ENCODE measurements around the gene ANXA1.

GRCh38 chr9:73148447-73148937, 3.2 kb upstream of the ANXA1 start:
- TF ChIP-seq ZNF274 (IDR thresholded peaks at IDR 0.05; ENCODE audit: insufficient read depth, insufficient read length): no peak
- no peak for TF ChIP-seq KDM1A (IDR thresholded peaks at IDR 0.05; ENCODE audit: borderline replicate concordance)
- no peak for TF ChIP-seq NR2C1 (IDR thresholded peaks at IDR 0.05)
- no peak for TF ChIP-seq POLR2A (IDR thresholded peaks at IDR 0.05; ENCODE audit: low read depth, low read length)
- no peak for TF ChIP-seq BCL3 (IDR thresholded peaks at IDR 0.05; ENCODE audit: borderline replicate concordance, insufficient read depth, low read depth, low read length, poor library complexity, severe bottlenecking)
- TF ChIP-seq, protein P1, sequence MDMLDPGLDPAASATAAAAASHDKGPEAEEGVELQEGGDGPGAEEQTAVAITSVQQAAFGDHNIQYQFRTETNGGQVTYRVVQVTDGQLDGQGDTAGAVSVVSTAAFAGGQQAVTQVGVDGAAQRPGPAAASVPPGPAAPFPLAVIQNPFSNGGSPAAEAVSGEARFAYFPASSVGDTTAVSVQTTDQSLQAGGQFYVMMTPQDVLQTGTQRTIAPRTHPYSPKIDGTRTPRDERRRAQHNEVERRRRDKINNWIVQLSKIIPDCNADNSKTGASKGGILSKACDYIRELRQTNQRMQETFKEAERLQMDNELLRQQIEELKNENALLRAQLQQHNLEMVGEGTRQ (IDR thresholded peaks at IDR 0.05; ENCODE audit: borderline replicate concordance, low read depth, low read length): no peak
- TF ChIP-seq HDAC2 (IDR thresholded peaks at IDR 0.05): no peak
- TF ChIP-seq, protein P2, sequence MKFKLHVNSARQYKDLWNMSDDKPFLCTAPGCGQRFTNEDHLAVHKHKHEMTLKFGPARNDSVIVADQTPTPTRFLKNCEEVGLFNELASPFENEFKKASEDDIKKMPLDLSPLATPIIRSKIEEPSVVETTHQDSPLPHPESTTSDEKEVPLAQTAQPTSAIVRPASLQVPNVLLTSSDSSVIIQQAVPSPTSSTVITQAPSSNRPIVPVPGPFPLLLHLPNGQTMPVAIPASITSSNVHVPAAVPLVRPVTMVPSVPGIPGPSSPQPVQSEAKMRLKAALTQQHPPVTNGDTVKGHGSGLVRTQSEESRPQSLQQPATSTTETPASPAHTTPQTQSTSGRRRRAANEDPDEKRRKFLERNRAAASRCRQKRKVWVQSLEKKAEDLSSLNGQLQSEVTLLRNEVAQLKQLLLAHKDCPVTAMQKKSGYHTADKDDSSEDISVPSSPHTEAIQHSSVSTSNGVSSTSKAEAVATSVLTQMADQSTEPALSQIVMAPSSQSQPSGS (IDR thresholded peaks at IDR 0.05; ENCODE audit: low read length): no peak
- no peak for TF ChIP-seq TAF1 (IDR thresholded peaks at IDR 0.05; ENCODE audit: borderline replicate concordance, low read depth, low read length)
- TF ChIP-seq, protein P3, sequence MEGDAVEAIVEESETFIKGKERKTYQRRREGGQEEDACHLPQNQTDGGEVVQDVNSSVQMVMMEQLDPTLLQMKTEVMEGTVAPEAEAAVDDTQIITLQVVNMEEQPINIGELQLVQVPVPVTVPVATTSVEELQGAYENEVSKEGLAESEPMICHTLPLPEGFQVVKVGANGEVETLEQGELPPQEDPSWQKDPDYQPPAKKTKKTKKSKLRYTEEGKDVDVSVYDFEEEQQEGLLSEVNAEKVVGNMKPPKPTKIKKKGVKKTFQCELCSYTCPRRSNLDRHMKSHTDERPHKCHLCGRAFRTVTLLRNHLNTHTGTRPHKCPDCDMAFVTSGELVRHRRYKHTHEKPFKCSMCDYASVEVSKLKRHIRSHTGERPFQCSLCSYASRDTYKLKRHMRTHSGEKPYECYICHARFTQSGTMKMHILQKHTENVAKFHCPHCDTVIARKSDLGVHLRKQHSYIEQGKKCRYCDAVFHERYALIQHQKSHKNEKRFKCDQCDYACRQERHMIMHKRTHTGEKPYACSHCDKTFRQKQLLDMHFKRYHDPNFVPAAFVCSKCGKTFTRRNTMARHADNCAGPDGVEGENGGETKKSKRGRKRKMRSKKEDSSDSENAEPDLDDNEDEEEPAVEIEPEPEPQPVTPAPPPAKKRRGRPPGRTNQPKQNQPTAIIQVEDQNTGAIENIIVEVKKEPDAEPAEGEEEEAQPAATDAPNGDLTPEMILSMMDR (IDR thresholded peaks at IDR 0.05 in 2 of 3, conservative IDR thresholded peaks at IDR 0.05 in 1 of 3; ENCODE audit: control insufficient read depth in 2 of 3, extremely low read depth in 1 of 3, insufficient read depth in 1 of 3, low read depth in 3 of 3, low read length in 3 of 3): no peak

Measured in GM12878 (cell line).